G401 (cell line): ENCODE results near the gene MEIOB. TPM values are rescaled to one million over a fixed set of nuclear protein-coding genes. Genes with fewer than 3 reads are reported as not detected.
A peak's percentile ranks its signal among the peaks of the same experiment; 100 is the strongest.
"Not testable (repeated sequence)": the region's sequence is repeated elsewhere in the genome, so short reads cannot be mapped to it uniquely, and the experiment has no call there.

Experiments
- DNase-seq: peaks from one replicate; pipeline ENCODE4 v3.0.0-alpha.2; 2015; ENCODE audit warnings: low spot score
- in situ Hi-C: cut with HindIII; loops from 2 replicates; pipeline ENCODE4 v1.10.0; 2016; ENCODE audit warnings: low sequenced_read_pairs, mixed read lengths
- total RNA-seq: library from RNA; depleted of rRNA; stranded (reverse); fragments of >200 nt; shearing (Covaris generic); gene quantifications from 2 replicates; pipeline ENCODE4 v1.2.3, GENCODE V29; 2014

Gene MEIOB
- total RNA-seq, 1 experiment from 2014 or later, result 105 TPM

DNA sequence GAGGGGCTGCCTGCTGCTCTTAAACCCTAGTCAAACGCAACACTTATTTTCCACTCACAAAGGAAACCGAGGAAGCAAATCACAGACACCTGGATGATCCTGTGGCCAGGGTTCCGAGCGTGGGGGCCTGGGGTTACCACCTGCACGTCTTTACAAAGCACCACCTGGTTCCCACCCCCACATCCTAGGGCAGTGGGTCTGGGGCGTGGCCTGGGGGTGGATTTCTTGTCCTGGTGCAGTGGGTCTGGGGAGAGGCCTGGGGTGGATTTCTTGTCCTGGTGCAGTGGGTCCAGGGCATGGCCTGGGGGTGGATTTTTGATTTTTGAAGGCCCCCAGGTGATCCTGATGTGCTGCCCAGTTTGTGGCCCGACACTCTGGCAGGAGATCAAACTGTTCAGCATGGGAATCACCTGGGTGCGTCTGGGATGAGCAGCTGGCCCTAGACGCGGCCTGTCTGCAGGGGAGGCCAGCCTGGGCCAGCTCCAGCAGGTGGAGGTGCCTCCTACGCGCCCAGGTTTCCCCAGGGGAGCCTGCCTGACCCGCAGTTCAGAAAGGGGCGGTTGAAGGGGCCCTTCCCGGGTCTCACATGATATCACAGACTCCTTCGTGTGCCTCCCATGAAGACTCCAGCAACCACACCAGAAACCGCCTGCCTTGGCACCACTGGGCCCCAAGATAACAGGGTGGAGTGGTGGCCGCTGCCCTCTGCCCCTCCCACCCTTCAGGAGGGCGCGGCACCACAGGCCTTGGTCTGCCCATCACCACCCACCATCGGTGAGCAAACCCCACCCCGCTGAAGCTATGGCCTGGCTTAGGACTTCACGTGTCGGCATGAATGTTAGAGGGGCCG is 51.6 kb downstream of the MEIOB start:
- no peak for DNase-seq
- in situ Hi-C loops, result no loop called here

DNA sequence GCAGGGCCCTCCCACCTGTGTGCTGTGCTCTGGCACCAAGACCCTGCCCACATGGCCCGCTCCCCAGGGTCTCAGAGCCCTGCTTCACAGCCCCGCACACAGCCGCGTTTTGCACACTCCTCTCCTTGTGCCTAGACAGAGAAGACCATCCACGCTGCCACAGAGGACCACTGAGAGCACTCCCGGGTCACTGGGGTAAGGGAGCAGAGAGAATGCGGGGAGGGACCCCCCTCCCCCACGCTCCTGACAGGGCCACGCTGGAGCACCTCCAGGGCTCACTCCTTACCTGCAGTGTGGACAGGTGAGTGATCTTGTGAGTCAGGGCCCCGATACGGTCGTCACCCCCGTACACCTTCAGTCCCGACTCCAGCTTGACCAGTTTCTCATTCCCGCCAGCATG is 52.4 kb downstream of the MEIOB start:
- no peak for DNase-seq
- in situ Hi-C loops, result no loop called here

- in situ Hi-C loops, result no loop called here
- DNase-seq, result peak; percentile 30
These were observed 53.0 kb downstream of the MEIOB start for GRCh38 chr16:1818873-1819525.

DNA sequence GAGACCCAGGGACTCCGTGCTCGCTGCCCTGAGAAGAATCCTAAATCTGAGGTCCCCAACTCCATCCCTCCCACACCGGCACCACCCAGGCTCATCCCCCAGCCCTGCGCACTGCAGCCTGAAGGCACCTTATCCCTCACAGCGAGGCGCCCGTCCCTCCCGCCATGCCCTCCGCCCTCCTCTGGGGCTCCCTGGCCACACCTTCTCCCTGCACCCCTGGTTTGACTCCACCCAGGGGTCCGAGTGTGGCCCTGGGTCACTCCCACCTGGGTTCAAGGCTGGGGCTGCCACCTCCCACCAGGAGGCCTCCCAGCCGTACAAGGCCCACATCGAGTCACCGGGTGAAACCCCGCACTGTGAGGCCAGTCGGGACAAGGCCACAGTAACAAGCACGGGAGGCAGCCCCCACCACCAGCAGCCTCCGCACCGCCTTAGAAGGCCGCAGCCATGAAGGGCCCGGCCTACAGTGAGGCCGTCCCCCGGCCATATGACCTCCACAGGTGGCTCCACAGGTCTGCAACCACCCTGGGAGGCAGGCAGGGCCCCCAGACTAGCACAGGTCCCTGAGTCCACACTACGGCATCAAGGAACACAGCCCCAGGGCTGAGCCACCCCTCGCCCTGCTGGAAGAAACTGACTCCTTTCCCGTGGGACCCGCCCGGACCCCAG is 53.6 kb downstream of the MEIOB start:
- DNase-seq, result no peak
- in situ Hi-C loops, result no loop called here

DNA sequence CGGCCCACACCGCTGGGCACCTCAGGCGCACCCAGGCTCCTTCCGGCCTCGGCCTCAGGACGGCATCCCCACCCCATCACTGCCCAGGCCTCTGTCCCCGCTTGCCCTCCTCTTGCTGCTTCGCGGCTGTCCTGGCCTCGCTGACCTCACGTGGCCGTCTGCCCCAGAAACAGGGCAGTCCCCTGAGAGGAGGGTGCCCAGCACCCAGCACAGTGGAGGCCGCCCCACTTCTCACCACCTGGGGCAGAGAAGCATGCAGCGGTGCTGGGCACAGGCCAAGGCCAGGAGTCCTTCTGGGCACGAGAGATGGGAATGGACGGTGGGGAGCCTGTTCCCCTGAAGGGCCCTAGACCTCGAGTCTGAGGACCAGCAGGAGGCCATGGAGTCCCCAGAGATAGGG is 54.2 kb downstream of the MEIOB start:
- DNase-seq, result no peak
- in situ Hi-C loops, result no loop called here

- no peak for DNase-seq
- in situ Hi-C loops, result no loop called here
These were observed 54.7 kb downstream of the MEIOB start for GRCh38 chr16:1817276-1817589.

DNA sequence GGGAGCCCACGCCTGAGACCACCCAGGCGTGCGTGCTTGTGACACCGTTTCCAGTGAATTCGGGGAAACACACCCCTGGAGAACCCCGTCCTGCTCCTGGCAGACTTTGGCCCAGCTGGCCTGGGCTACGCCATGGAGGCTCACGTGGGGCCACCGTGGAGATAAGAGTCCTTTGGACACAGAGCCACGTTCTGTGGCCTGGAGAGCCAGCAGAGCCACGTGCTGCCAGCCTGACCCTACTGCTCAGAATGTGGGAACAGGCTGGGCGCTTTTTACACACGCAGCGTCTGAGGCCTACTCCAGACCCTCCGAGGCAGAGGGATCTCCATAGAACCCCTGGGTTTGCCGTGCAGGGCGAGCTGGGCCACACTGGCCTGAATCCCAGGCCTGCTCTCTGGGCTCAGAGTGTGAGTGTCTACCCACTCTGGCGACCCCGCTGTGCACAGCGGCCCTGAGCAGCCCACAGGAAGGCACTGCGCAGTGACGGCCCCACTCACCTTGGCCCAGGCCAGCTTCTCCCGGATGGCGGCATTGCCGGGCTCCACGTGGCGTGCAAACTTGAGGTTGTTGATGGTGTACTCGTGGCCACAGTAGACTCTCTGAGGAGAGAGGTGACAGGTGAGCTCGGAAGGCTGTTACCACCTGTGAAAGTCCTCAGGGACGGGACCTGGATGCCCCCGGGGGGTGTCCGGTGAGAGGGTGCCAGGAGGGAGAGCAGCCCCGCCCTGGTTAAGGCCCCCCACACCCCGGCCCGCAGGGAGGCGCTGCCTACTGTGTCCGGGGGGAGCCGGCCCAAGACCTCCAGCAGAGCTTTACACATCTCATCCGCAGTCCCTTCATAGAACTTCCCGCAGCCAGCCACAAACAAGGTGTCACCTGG is 55.3 kb downstream of the MEIOB start:
- no peak for DNase-seq
- in situ Hi-C loops, result no loop called here

DNA sequence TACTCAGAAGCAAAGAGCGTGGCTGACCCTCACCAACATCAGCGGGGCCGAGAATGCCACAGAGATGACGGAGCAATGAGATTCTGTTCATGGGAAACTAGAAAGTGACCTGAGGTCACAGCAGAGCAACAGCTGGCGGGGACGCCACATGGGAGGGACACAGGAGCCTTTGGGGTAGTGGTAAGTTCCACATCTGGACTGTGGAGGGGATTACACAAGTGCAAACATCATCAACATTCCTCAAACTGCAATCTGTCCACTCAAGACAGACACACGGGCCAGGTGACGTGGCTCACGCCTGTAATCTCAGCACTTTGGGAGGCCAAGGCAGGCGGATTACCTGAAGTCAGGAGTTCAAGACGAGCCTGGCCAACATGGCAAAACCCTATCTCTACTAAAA is 56.5 kb downstream of the MEIOB start:
- DNase-seq, result no peak
- in situ Hi-C loops, result no loop called here

DNA sequence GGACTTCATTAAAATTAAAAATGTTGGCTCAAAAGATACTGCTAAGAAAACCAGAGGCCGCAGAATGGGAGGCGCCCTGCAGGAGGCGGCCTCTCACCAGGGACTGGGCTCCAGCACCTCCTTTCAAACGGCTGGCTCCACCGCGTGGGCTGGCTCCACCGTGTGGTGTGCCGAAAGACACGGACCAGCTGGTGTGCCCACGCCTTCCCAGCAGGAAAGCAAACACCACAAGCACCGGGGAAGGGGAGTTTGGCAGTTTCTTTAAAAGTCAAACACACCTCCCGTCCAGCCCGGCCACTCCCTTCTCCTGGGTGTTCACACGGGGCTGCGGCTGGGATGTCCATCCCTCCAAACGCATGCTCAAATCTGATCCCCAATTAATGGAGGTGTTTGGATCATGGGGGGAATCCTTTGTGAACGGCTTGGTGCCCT is 59.2 kb downstream of the MEIOB start:
- in situ Hi-C loops, result no loop called here
- peak; percentile 67 for DNase-seq

DNA sequence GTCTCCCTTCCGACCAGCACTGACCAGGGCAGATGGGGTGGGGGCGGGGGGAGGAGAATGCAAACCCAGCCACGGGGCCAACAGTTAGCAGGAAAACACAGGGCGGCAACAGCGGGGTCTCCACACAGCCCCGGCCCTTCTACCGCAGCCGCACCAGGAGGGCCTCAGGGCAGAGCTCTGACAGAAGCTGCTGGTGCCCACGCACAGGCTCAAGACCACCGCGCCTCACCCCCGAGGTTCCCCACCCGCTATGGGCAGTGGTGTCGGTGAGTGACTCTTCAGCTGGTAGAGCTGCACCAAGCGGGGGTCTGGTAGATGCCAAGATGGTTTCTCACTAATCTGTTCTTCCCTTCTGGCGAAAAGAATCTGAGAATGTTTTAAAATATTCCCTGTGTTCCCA is 61.4 kb downstream of the MEIOB start:
- no peak for DNase-seq
- in situ Hi-C loops, result no loop called here

DNA sequence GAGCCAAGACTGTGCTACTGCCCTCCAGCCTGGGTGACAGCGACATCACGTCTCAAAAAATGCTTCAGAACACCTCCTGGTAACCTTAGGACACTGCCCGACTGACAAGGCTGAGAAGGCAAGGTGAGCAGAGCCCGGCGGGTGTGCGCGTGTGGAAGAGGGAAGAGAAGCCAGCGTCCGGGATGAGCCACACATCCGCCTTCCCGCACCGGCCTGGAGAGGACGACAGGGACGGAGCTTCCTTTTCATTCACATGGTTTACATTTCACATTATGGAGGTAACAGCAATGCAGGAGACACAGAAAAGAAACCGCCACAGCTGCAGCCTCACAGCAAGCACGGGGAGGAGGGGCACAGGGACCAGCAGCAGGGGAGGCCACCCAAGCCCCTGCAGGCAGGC is 61.9 kb downstream of the MEIOB start:
- in situ Hi-C loops, result no loop called here
- no peak for DNase-seq

- DNase-seq, result no peak
- in situ Hi-C loops, result no loop called here
These were observed 62.6 kb downstream of the MEIOB start for GRCh38 chr16:1809281-1809801.

GRCh38 chr16:1808691-1809090 is 63.3 kb downstream of the MEIOB start:
- in situ Hi-C loops, result no loop called here
- DNase-seq, result no peak

GRCh38 chr16:1807626-1808025 is 64.3 kb downstream of the MEIOB start:
- DNase-seq, result no peak
- in situ Hi-C loops, result no loop called here

- DNase-seq, result no peak
- in situ Hi-C loops, result no loop called here
These were observed 71.3 kb downstream of the MEIOB start for GRCh38 chr16:1800701-1801100.

DNA sequence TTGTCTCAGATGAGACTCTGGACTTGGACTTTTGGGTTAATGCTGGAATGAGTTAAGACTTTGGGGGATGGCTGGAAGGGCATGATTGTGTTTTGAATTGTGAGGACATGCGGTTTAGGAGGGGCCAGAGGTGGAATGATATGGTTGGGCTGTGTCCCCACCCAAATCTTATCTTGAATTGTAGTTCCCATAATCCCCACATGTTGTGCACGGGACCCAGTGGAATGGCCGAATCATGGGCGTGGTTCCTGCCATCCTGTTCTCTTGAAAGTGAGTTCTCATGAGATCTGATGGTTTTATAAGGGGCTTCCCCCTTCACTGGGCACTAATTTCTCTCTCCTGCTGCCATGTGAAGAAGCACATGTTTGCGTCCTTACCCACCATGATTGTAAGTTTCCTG is 72.7 kb downstream of the MEIOB start:
- in situ Hi-C loops, DNase-seq: not testable (repeated sequence)

GRCh38 chr16:1794908-1795666 is 76.9 kb downstream of the MEIOB start:
- in situ Hi-C loops, result no loop called here
- no peak for DNase-seq

- in situ Hi-C loops, result no loop called here
- no peak for DNase-seq
These were observed 77.6 kb downstream of the MEIOB start for GRCh38 chr16:1794221-1794871.
